ENCODE measurements around the gene BRAF. TPM values are rescaled to one million over a fixed set of nuclear protein-coding genes. Genes with fewer than 3 reads are reported as not detected.

BRAF gene
- total and polyA plus RNA-seq, 7 experiments from 2014 or later: 11.2 to 58.7 (median 48.3) TPM

DNA sequence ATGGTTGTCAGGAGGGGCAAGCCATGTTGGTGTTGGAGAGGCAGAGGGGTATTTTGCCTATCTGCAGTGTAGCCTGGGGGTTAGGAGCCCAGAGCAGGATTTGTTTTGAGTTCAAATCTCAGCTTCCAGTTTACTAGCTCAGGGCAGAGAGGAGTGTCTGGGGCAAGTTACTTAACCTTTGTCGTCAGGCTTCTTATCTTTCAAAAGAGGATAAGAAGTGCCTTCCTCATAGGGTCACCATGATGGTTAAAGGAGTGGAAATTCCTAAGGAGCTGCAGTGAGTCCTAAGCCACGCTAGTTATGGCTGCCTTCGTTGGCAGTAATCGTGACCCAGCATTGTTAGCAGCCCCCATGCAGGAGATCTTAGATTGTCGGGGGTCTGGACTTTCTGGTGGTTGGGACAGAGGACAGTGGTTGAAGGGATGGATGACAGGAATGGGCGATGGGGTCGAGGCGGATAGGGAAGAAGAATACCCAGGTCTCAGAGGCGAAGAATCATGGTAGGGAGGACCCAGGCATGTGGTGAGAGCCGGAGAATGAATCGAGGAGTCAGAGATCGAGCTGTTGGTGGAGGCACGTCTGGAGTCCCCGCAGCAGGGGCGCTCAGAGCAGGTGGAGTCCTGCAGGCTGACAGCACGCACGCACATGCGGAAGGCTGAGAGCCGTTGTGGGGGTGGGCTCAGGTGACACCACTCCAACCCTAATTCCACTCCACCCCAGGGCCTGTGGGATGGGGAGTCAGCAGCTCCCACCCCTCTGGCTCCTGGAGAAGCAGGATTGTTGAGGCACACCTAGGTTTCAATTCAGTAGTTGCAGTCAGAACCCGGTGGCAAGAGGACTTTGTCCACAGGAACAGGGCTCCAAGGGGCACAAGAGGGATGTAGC lies 240.4 kb downstream of the BRAF start:
- H3K4me1 Mint-ChIP-seq: peaks cover 0 to 4% (median 0%) of the 10 kb centered on the region in 7 donors
- H3K27ac ChIP-seq (ENCODE audit: low read depth, low read length): no peak overlapping the region
- H3K27me3 ChIP-seq (ENCODE audit: control insufficient read depth in 2 of 2, insufficient read depth in 2 of 2, low read length in 2 of 2): no peaks in the 10 kb centered on the region
- no peaks in the 10 kb centered on the region for H3K4me1 ChIP-seq (ENCODE audit: control insufficient read depth in 2 of 2, insufficient read depth in 2 of 2, low read length in 2 of 2)
- peaks cover 0 to 66% (median 6%) of the 10 kb centered on the region in 3 experiments for H3K36me3 ChIP-seq (ENCODE audit: control insufficient read depth in 2 of 3, insufficient read depth in 3 of 3, low read length in 3 of 3)
- no peaks in the 10 kb centered on the region for H3K27me3 Mint-ChIP-seq
- ChIA-PET POLR2A (no interaction called here), CTCF (no interaction called here)
- no peaks in the 10 kb centered on the region for H3K9me3 ChIP-seq (ENCODE audit: control insufficient read depth in 2 of 3, low read length in 3 of 3)
- H3K4me3 ChIP-seq (ENCODE audit: low read length): no peak overlapping the region
- no peaks in the 10 kb centered on the region for H3K9me3 Mint-ChIP-seq
- ATAC-seq (peak; percentile 16), DNase-seq (no peak)
- H3K27ac Mint-ChIP-seq: peak overlapping the region in 3 of 9 donors; percentile 4 to 69 (median 63)
- intact Hi-C loops (cut with micrococcal nuclease): no loop called here
- H3K4me3 Mint-ChIP-seq: peak overlapping the region in 1 of 10 donors; percentile 26
- H3K36me3 Mint-ChIP-seq: peaks cover 10 to 44% (median 21%) of the 10 kb centered on the region in 5 donors

- Mint-ChIP-seq H3K36me3 (peaks cover 14 to 48% (median 26%) of the 10 kb centered on the region in 5 donors), H3K4me3 (peak overlapping the region in 1 of 10 donors; percentile 26), H3K4me1 (peaks cover 0 to 4% (median 0%) of the 10 kb centered on the region in 7 donors), H3K27me3 (no peaks in the 10 kb centered on the region), H3K27ac (no peak overlapping the region), H3K9me3 (no peaks in the 10 kb centered on the region)
- Histone ChIP-seq H3K4me1 (ENCODE audit: control insufficient read depth in 2 of 2, insufficient read depth in 2 of 2, low read length in 2 of 2) (no peaks in the 10 kb centered on the region), H3K9me3 (ENCODE audit: control insufficient read depth in 2 of 3, low read length in 3 of 3) (no peaks in the 10 kb centered on the region), H3K27me3 (ENCODE audit: control insufficient read depth in 2 of 2, insufficient read depth in 2 of 2, low read length in 2 of 2) (no peaks in the 10 kb centered on the region), H3K27ac (ENCODE audit: low read depth, low read length) (no peak overlapping the region), H3K36me3 (ENCODE audit: control insufficient read depth in 2 of 3, insufficient read depth in 3 of 3, low read length in 3 of 3) (peaks cover 0 to 71% (median 6%) of the 10 kb centered on the region in 3 experiments), H3K4me3 (ENCODE audit: low read length) (no peak overlapping the region)
- DNase-seq: no peak
- CTCF ChIA-PET: no interaction called here
- intact Hi-C loops (cut with micrococcal nuclease): no loop called here
- POLR2A ChIA-PET: no interaction called here
- ATAC-seq: no peak
Measured at GRCh38 chr7:140683657-140684056, 241.1 kb downstream of the BRAF start.

GRCh38 chr7:140681766-140682165 lies 243.0 kb downstream of the BRAF start:
- CTCF ChIA-PET: no interaction called here
- ATAC-seq (no peak), DNase-seq (no peak)
- no peaks in the 10 kb centered on the region for H3K9me3 Mint-ChIP-seq
- intact Hi-C loops (cut with micrococcal nuclease): no loop called here
- Histone ChIP-seq H3K27me3 (ENCODE audit: control insufficient read depth in 2 of 2, insufficient read depth in 2 of 2, low read length in 2 of 2) (no peaks in the 10 kb centered on the region), H3K4me1 (ENCODE audit: control insufficient read depth in 2 of 2, insufficient read depth in 2 of 2, low read length in 2 of 2) (no peaks in the 10 kb centered on the region), H3K4me3 (ENCODE audit: low read length) (no peak overlapping the region), H3K9me3 (ENCODE audit: control insufficient read depth in 2 of 3, low read length in 3 of 3) (no peaks in the 10 kb centered on the region), H3K36me3 (ENCODE audit: control insufficient read depth in 2 of 3, insufficient read depth in 3 of 3, low read length in 3 of 3) (peaks cover 0 to 73% (median 6%) of the 10 kb centered on the region in 3 experiments), H3K27ac (ENCODE audit: low read depth, low read length) (no peak overlapping the region)
- H3K4me3 Mint-ChIP-seq: no peak overlapping the region
- peaks cover 0 to 12% (median 9%) of the 10 kb centered on the region in 7 donors for H3K4me1 Mint-ChIP-seq
- H3K27me3 Mint-ChIP-seq: no peaks in the 10 kb centered on the region
- POLR2A ChIA-PET: interaction anchor here (0.6 to 1.5 kb wide), 2 partner anchors 7 to 14 kb away, joined by 3 read pairs; no protein-coding TSS in a partner anchor
- no peak overlapping the region for H3K27ac Mint-ChIP-seq
- H3K36me3 Mint-ChIP-seq: peaks cover 14 to 55% (median 29%) of the 10 kb centered on the region in 5 donors

GRCh38 chr7:140680886-140681285 lies 243.8 kb downstream of the BRAF start:
- DNase-seq: no peak
- H3K27me3 ChIP-seq (ENCODE audit: control insufficient read depth in 2 of 2, insufficient read depth in 2 of 2, low read length in 2 of 2): no peaks in the 10 kb centered on the region
- Mint-ChIP-seq H3K27ac (peak overlapping the region in 1 of 9 donors; percentile 53), H3K4me1 (peaks cover 6 to 19% (median 13%) of the 10 kb centered on the region in 7 donors), H3K9me3 (no peaks in the 10 kb centered on the region), H3K36me3 (peaks cover 14 to 54% (median 29%) of the 10 kb centered on the region in 5 donors), H3K27me3 (no peaks in the 10 kb centered on the region), H3K4me3 (no peak overlapping the region)
- ChIA-PET POLR2A (interaction anchor here (0.6 kb wide), 2 partner anchors 15 to 331 kb away, joined by 3 read pairs; no protein-coding TSS in a partner anchor), CTCF (no interaction called here)
- no peak for ATAC-seq
- no peaks in the 10 kb centered on the region for H3K4me1 ChIP-seq (ENCODE audit: control insufficient read depth in 2 of 2, insufficient read depth in 2 of 2, low read length in 2 of 2)
- no peak overlapping the region for H3K4me3 ChIP-seq (ENCODE audit: low read length)
- peaks cover 0 to 77% (median 6%) of the 10 kb centered on the region in 3 experiments for H3K36me3 ChIP-seq (ENCODE audit: control insufficient read depth in 2 of 3, insufficient read depth in 3 of 3, low read length in 3 of 3)
- intact Hi-C loops (cut with micrococcal nuclease): no loop called here
- H3K27ac ChIP-seq (ENCODE audit: low read depth, low read length): no peak overlapping the region
- no peaks in the 10 kb centered on the region for H3K9me3 ChIP-seq (ENCODE audit: control insufficient read depth in 2 of 3, low read length in 3 of 3)

DNA sequence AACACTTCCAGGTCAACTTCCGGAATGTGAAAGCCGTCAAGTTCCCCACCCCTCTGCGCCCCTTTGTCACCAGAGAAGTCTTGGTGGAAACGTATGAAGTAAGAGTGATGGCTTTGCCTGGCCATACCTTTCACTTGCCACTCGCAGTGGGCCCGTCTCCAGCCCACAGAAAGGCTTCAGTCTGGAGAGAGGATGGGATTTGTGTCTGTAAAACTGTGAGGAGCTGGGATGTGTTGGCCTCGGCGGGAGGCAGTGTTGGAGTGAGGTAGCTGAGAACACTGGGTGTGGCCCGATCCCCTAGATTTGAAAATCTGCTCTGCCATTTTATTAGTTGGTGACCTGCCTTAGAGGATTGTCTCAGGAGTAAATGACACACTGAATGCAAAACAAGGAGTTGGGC lies 245.5 kb downstream of the BRAF start:
- ChIA-PET POLR2A (interaction anchor here (0.7 kb wide), 1 partner anchor 335 kb away, joined by 3 read pairs; no protein-coding TSS in a partner anchor), CTCF (no interaction called here)
- peaks cover 3 to 7% of the 10 kb centered on the region in 2 donors for H3K4me1 ChIP-seq (ENCODE audit: control insufficient read depth in 2 of 2, insufficient read depth in 2 of 2, low read length in 2 of 2)
- Mint-ChIP-seq H3K9me3 (no peaks in the 10 kb centered on the region), H3K27ac (peak overlapping the region in 1 of 9 donors; percentile 51), H3K4me3 (no peak overlapping the region), H3K27me3 (no peaks in the 10 kb centered on the region), H3K4me1 (peaks cover 15 to 34% (median 26%) of the 10 kb centered on the region in 7 donors), H3K36me3 (peaks cover 14 to 46% (median 25%) of the 10 kb centered on the region in 5 donors)
- no peak overlapping the region for H3K4me3 ChIP-seq (ENCODE audit: low read length)
- no peak overlapping the region for H3K27ac ChIP-seq (ENCODE audit: low read depth, low read length)
- no peak for ATAC-seq
- intact Hi-C loops (cut with micrococcal nuclease): loop anchor here in 1 of 2 donors (10.0 kb wide), 1 partner anchor 614 kb away; the partner anchor contains the start of gene PARP12
- peaks cover 0 to 63% (median 6%) of the 10 kb centered on the region in 3 experiments for H3K36me3 ChIP-seq (ENCODE audit: control insufficient read depth in 2 of 3, insufficient read depth in 3 of 3, low read length in 3 of 3)
- no peaks in the 10 kb centered on the region for H3K9me3 ChIP-seq (ENCODE audit: control insufficient read depth in 2 of 3, low read length in 3 of 3)
- H3K27me3 ChIP-seq (ENCODE audit: control insufficient read depth in 2 of 2, insufficient read depth in 2 of 2, low read length in 2 of 2): no peaks in the 10 kb centered on the region
- no peak for DNase-seq

GRCh38 chr7:140678816-140679130 lies 246.0 kb downstream of the BRAF start:
- DNase-seq: no peak

More at GRCh38 chr7:140678816-140679130, 246.0 kb downstream of the BRAF start:
- H3K36me3 Mint-ChIP-seq: peaks cover 12 to 42% (median 22%) of the 10 kb centered on the region in 5 donors
- intact Hi-C loops (cut with micrococcal nuclease): loop anchor here in 1 of 2 donors (10.0 kb wide), 1 partner anchor 614 kb away; the partner anchor contains the start of gene PARP12
- H3K4me1 Mint-ChIP-seq: peaks cover 15 to 38% (median 29%) of the 10 kb centered on the region in 7 donors
- ATAC-seq: no peak
- Histone ChIP-seq H3K4me3 (ENCODE audit: low read length) (no peak overlapping the region), H3K9me3 (ENCODE audit: control insufficient read depth in 2 of 3, low read length in 3 of 3) (no peaks in the 10 kb centered on the region), H3K4me1 (ENCODE audit: control insufficient read depth in 2 of 2, insufficient read depth in 2 of 2, low read length in 2 of 2) (peaks cover 7 to 11% of the 10 kb centered on the region in 2 donors), H3K36me3 (ENCODE audit: control insufficient read depth in 2 of 3, insufficient read depth in 3 of 3, low read length in 3 of 3) (peaks cover 0 to 58% (median 6%) of the 10 kb centered on the region in 3 experiments), H3K27ac (ENCODE audit: low read depth, low read length) (no peak overlapping the region), H3K27me3 (ENCODE audit: control insufficient read depth in 2 of 2, insufficient read depth in 2 of 2, low read length in 2 of 2) (no peaks in the 10 kb centered on the region)
- H3K27me3 Mint-ChIP-seq: no peaks in the 10 kb centered on the region
- no peaks in the 10 kb centered on the region for H3K9me3 Mint-ChIP-seq
- no peak overlapping the region for H3K27ac Mint-ChIP-seq
- ChIA-PET POLR2A (interaction anchor here (0.7 kb wide), 1 partner anchor 335 kb away, joined by 3 read pairs; no protein-coding TSS in a partner anchor), CTCF (no interaction called here)
- H3K4me3 Mint-ChIP-seq: no peak overlapping the region
